Measurements from ENCODE around the gene ARHGAP6. TPM values are rescaled to one million over a fixed set of nuclear protein-coding genes. Genes with fewer than 3 reads are reported as not detected.

ARHGAP6 gene
- total and polyA plus RNA-seq, 2 of the 4 experiments (the other 2 are of a cell fraction) = 1.4 to 1.8 TPM

GRCh38 chrX:11632732-11633131, 33.0 kb downstream of the ARHGAP6 start:
- no peak overlapping the region for H3K9ac ChIP-seq (ENCODE audit: low read depth, low read length)
- H2BK20ac ChIP-seq (ENCODE audit: low read depth, low read length) = no peak overlapping the region
- H2BK5ac ChIP-seq (ENCODE audit: low read depth, low read length, poor library complexity, severe bottlenecking) = no peak overlapping the region
- ATAC-seq (ENCODE audit: low read depth) = no peak
- H3K36me3 ChIP-seq (ENCODE audit: control insufficient read depth, insufficient read depth, low read length) = no peaks in the 10 kb centered on the region
- no peak overlapping the region for H3K4ac ChIP-seq (ENCODE audit: low read depth, low read length)
- H3K4me3 ChIP-seq (ENCODE audit: insufficient read depth, low read depth, low read length) = no peak overlapping the region
- TF ChIP-seq MAFK (IDR thresholded peaks at IDR 0.05; ENCODE audit: low read depth, low read length) (no peak), FOS (IDR thresholded peaks at IDR 0.05; ENCODE audit: low read depth, low read length) (no peak), USF2 (IDR thresholded peaks at IDR 0.05; ENCODE audit: low read depth, low read length) (no peak), ELK1 (IDR thresholded peaks at IDR 0.05; ENCODE audit: borderline replicate concordance, low read depth, low read length) (no peak), MAZ (IDR thresholded peaks at IDR 0.05; ENCODE audit: borderline replicate concordance, low read depth, low read length) (no peak), CEBPB (IDR thresholded peaks at IDR 0.05; ENCODE audit: low read depth, low read length) (no peak)
- no peak overlapping the region for H3K4me2 ChIP-seq (ENCODE audit: low read depth, low read length)
- dilution Hi-C loops (cut with HindIII; ENCODE audit: low sequenced_read_pairs, unreplicated experiment) (no loop called here), intact Hi-C loops (cut with micrococcal nuclease) (no loop called here), in situ Hi-C loops (cut with MboI; ENCODE audit: low sequenced_read_pairs) (no loop called here)
- no peaks in the 10 kb centered on the region for H3K79me1 ChIP-seq (ENCODE audit: low read depth in 1 of 2, low read length in 2 of 2)
- H4K91ac ChIP-seq (ENCODE audit: insufficient read depth, low read depth, low read length) = no peak overlapping the region
- H4K8ac ChIP-seq (ENCODE audit: low read depth in 2 of 2, low read length in 2 of 2) = no peak overlapping the region
- WGBS, 2 experiments (ENCODE audit: extremely low coverage in 2 of 2, insufficient read length in 1 of 2) = no CpG with 5 or more reads among the region's 1 CpG
- no peak for DNase-seq
- H2BK15ac ChIP-seq (ENCODE audit: low read depth, low read length) = no peak overlapping the region
- H3K27ac ChIP-seq (ENCODE audit: insufficient read depth, low read length) = no peak overlapping the region
- no peak overlapping the region for H2AFZ ChIP-seq (replicated peaks; ENCODE audit: low read length, poor library complexity)
- ChIA-PET CTCF (no interaction called here), POLR2A (ENCODE audit: unreplicated experiment) (no interaction called here)
- H3K14ac ChIP-seq (replicated peaks; ENCODE audit: low read depth, low read length) = no peak overlapping the region
- no peaks in the 10 kb centered on the region for H3K27me3 ChIP-seq (ENCODE audit: control insufficient read depth, insufficient read depth, low read length)
- BruUV-seq (replicated peaks) = no TSS peak
- no peak overlapping the region for H2BK120ac ChIP-seq (ENCODE audit: low read depth, low read length)
- no peaks in the 10 kb centered on the region for H3K4me1 ChIP-seq (ENCODE audit: control insufficient read depth, insufficient read depth, low read length)
- H2AK9ac ChIP-seq (replicated peaks; ENCODE audit: low read depth, low read length, poor library complexity) = no peak overlapping the region
- H3K9me1 ChIP-seq (ENCODE audit: insufficient read depth, low read length) = no peaks in the 10 kb centered on the region
- no peaks in the 10 kb centered on the region for H4K20me1 ChIP-seq (ENCODE audit: insufficient read depth, low read length)
- H3K9me3 ChIP-seq (ENCODE audit: control insufficient read depth, insufficient read depth, low read length) = no peaks in the 10 kb centered on the region
- H3K56ac ChIP-seq (ENCODE audit: extremely low read depth, insufficient read depth, low read length) = no peak overlapping the region
- no peak overlapping the region for H3K23ac ChIP-seq (ENCODE audit: low read depth, low read length)
- no peak overlapping the region for H2AK5ac ChIP-seq (ENCODE audit: low read depth, low read length)
- H4K5ac ChIP-seq (ENCODE audit: low read depth, low read length) = no peak overlapping the region
- no peak overlapping the region for H3K18ac ChIP-seq (ENCODE audit: low read depth, low read length)
